ENCODE results near the gene PMM1. TPM values are rescaled to one million over a fixed set of nuclear protein-coding genes. Genes with fewer than 3 reads are reported as not detected.
"Not testable (repeated sequence)": the region's sequence is repeated elsewhere in the genome, so short reads cannot be mapped to it uniquely, and the experiment has no call there.

PMM1 gene
- total RNA-seq, 1 experiment from 2014 or later: 144 TPM

GRCh38 chr22:41598891-41599635, 9.4 kb upstream of the PMM1 start:
- in situ Hi-C loops (cut with HindIII; ENCODE audit: low pct_unique_long_range_greater_than_20kb, low sequenced_read_pairs): no loop called here
- no peak for DNase-seq (ENCODE audit: low read depth)

- in situ Hi-C loops (cut with HindIII; ENCODE audit: low pct_unique_long_range_greater_than_20kb, low sequenced_read_pairs): no loop called here
- DNase-seq (ENCODE audit: low read depth): peak; percentile 31
Measured at GRCh38 chr22:41598081-41598480, 8.4 kb upstream of the PMM1 start.

- in situ Hi-C loops (cut with HindIII; ENCODE audit: low pct_unique_long_range_greater_than_20kb, low sequenced_read_pairs): no loop called here
- no peak for DNase-seq (ENCODE audit: low read depth)
Measured at GRCh38 chr22:41597635-41597953, 8.0 kb upstream of the PMM1 start.

GRCh38 chr22:41596776-41597634, 7.4 kb upstream of the PMM1 start:
- peak; percentile 51 for DNase-seq (ENCODE audit: low read depth)
- in situ Hi-C loops (cut with HindIII; ENCODE audit: low pct_unique_long_range_greater_than_20kb, low sequenced_read_pairs): no loop called here

GRCh38 chr22:41595703-41596102, 6.1 kb upstream of the PMM1 start:
- in situ Hi-C loops (cut with HindIII; ENCODE audit: low pct_unique_long_range_greater_than_20kb, low sequenced_read_pairs): no loop called here
- DNase-seq (ENCODE audit: low read depth): no peak

- DNase-seq (ENCODE audit: low read depth); in situ Hi-C loops (cut with HindIII; ENCODE audit: low pct_unique_long_range_greater_than_20kb, low sequenced_read_pairs): not testable (repeated sequence)
Measured at GRCh38 chr22:41593336-41593960, 3.8 kb upstream of the PMM1 start.

GRCh38 chr22:41587347-41587723, 2.3 kb downstream of the PMM1 start:
- in situ Hi-C loops (cut with HindIII; ENCODE audit: low pct_unique_long_range_greater_than_20kb, low sequenced_read_pairs): no loop called here
- no peak for DNase-seq (ENCODE audit: low read depth)

- in situ Hi-C loops (cut with HindIII; ENCODE audit: low pct_unique_long_range_greater_than_20kb, low sequenced_read_pairs): no loop called here
Measured at GRCh38 chr22:41585898-41586297, 3.7 kb downstream of the PMM1 start.

GRCh38 chr22:41584881-41585280, 4.8 kb downstream of the PMM1 start:
- in situ Hi-C loops (cut with HindIII; ENCODE audit: low pct_unique_long_range_greater_than_20kb, low sequenced_read_pairs): no loop called here
- no peak for DNase-seq (ENCODE audit: low read depth)

More at GRCh38 chr22:41585898-41586297, 3.7 kb downstream of the PMM1 start:
- no peak for DNase-seq (ENCODE audit: low read depth)

- in situ Hi-C loops (cut with HindIII; ENCODE audit: low pct_unique_long_range_greater_than_20kb, low sequenced_read_pairs): no loop called here
- no peak for DNase-seq (ENCODE audit: low read depth)
Measured at GRCh38 chr22:41582694-41583093, 6.9 kb downstream of the PMM1 start.

GRCh38 chr22:41579997-41580355, 9.7 kb downstream of the PMM1 start:
- no peak for DNase-seq (ENCODE audit: low read depth)
- in situ Hi-C loops (cut with HindIII; ENCODE audit: low pct_unique_long_range_greater_than_20kb, low sequenced_read_pairs): no loop called here

GRCh38 chr22:41579297-41579996, 10.2 kb downstream of the PMM1 start:
- in situ Hi-C loops (cut with HindIII; ENCODE audit: low pct_unique_long_range_greater_than_20kb, low sequenced_read_pairs): no loop called here
- no peak for DNase-seq (ENCODE audit: low read depth)

GRCh38 chr22:41578818-41579217, 10.8 kb downstream of the PMM1 start:
- no peak for DNase-seq (ENCODE audit: low read depth)
- in situ Hi-C loops (cut with HindIII; ENCODE audit: low pct_unique_long_range_greater_than_20kb, low sequenced_read_pairs): no loop called here

GRCh38 chr22:41578114-41578513, 11.5 kb downstream of the PMM1 start:
- DNase-seq (ENCODE audit: low read depth): no peak
- in situ Hi-C loops (cut with HindIII; ENCODE audit: low pct_unique_long_range_greater_than_20kb, low sequenced_read_pairs): no loop called here

- DNase-seq (ENCODE audit: low read depth): peak; percentile 60
- in situ Hi-C loops (cut with HindIII; ENCODE audit: low pct_unique_long_range_greater_than_20kb, low sequenced_read_pairs): no loop called here
Measured at GRCh38 chr22:41576877-41577276, 12.8 kb downstream of the PMM1 start.

- DNase-seq (ENCODE audit: low read depth): no peak
- in situ Hi-C loops (cut with HindIII; ENCODE audit: low pct_unique_long_range_greater_than_20kb, low sequenced_read_pairs): no loop called here
Measured at GRCh38 chr22:41575533-41575932, 14.1 kb downstream of the PMM1 start.

GRCh38 chr22:41574847-41575381, 14.7 kb downstream of the PMM1 start:
- DNase-seq (ENCODE audit: low read depth): peak; percentile 62
- in situ Hi-C loops (cut with HindIII; ENCODE audit: low pct_unique_long_range_greater_than_20kb, low sequenced_read_pairs): no loop called here

- no peak for DNase-seq (ENCODE audit: low read depth)
- in situ Hi-C loops (cut with HindIII; ENCODE audit: low pct_unique_long_range_greater_than_20kb, low sequenced_read_pairs): no loop called here
Measured at GRCh38 chr22:41573677-41574076, 16.0 kb downstream of the PMM1 start.

All from Caki2 (cell line).